Measurements from ENCODE around the gene ZNF442. TPM values are rescaled to one million over a fixed set of nuclear protein-coding genes. Genes with fewer than 3 reads are reported as not detected.

The ZNF442 gene
- total RNA-seq, 1 experiment from 2014 or later, result not detected

- RAD21 ChIA-PET (ENCODE audit: low non-redundant PET in 1 of 2, low total read pairs in 2 of 2, uncharacterized antibody in 2 of 2, unreplicated experiment in 2 of 2), result no interaction called here
- H3K27ac ChIP-seq (ENCODE audit: low read depth, low read length), result no peak overlapping the region
- no peaks in the 10 kb centered on the region for H3K79me2 ChIP-seq (ENCODE audit: insufficient read depth, low read length)
- no peaks in the 10 kb centered on the region for H3K9me2 ChIP-seq (ENCODE audit: insufficient read depth)
- no peak overlapping the region for H2AFZ ChIP-seq (ENCODE audit: low read depth, low read length, poor library complexity, severe bottlenecking)
- DNase-seq (ENCODE audit: low read depth, low spot score), result no peak
- no peaks in the 10 kb centered on the region for H4K20me1 ChIP-seq (ENCODE audit: insufficient read depth)
- H3K4me3 ChIP-seq (replicated peaks in 1 of 2; ENCODE audit: low read depth in 1 of 2, low read length in 2 of 2), result no peak overlapping the region
- TF ChIP-seq REST (IDR thresholded peaks at IDR 0.05; ENCODE audit: low read depth) (no peak), ZNF274 (IDR thresholded peaks at IDR 0.05; ENCODE audit: low read depth, low read length) (no peak), SRF (IDR thresholded peaks at IDR 0.05; ENCODE audit: low read depth) (no peak), ELF1 (IDR thresholded peaks at IDR 0.05; ENCODE audit: borderline replicate concordance, low read depth) (no peak), SIN3A (IDR thresholded peaks at IDR 0.05; ENCODE audit: low read depth) (no peak), FOSL1 (IDR thresholded peaks at IDR 0.05; ENCODE audit: low read depth) (no peak), EGR1 (IDR thresholded peaks at IDR 0.05; ENCODE audit: low read depth) (no peak), SP1 (IDR thresholded peaks at IDR 0.05; ENCODE audit: low read depth) (no peak), TCF7L2 (IDR thresholded peaks at IDR 0.05; ENCODE audit: borderline replicate concordance, extremely low read depth, insufficient read depth, insufficient read length) (no peak), ZBTB33 (IDR thresholded peaks at IDR 0.05; ENCODE audit: extremely low read depth, insufficient replicate concordance, low read length) (no peak), CBX3 (IDR thresholded peaks at IDR 0.05; ENCODE audit: low read depth) (no peak), CTCF (IDR thresholded peaks at IDR 0.05 in 2 of 3, conservative IDR thresholded peaks at IDR 0.05 in 1 of 3; ENCODE audit: borderline replicate concordance in 1 of 3, insufficient read depth in 1 of 3, low read depth in 2 of 3, low read length in 2 of 3) (no peak), POLR2AphosphoS5 (IDR thresholded peaks at IDR 0.05; ENCODE audit: low read depth, low read length) (no peak), RAD21 (IDR thresholded peaks at IDR 0.05; ENCODE audit: low read depth) (no peak), EZH2 (IDR thresholded peaks at IDR 0.05) (no peak), YY1 (IDR thresholded peaks at IDR 0.05; ENCODE audit: extremely low read depth, insufficient replicate concordance, low read depth, low read length) (no peak), MAX (IDR thresholded peaks at IDR 0.05) (no peak), CEBPB (IDR thresholded peaks at IDR 0.05; ENCODE audit: low read depth) (no peak), POLR2A (IDR thresholded peaks at IDR 0.05; ENCODE audit: borderline replicate concordance, extremely low read depth, insufficient read depth, insufficient read length) (no peak)
- CTCF ChIA-PET, result no interaction called here
- H3K9me3 ChIP-seq (ENCODE audit: control insufficient read depth in 1 of 2, insufficient read depth in 1 of 2, low read depth in 1 of 2, low read length in 2 of 2), result no peaks in the 10 kb centered on the region; a peak in 2 of 4 replicates
- no peak overlapping the region for H3K4me2 ChIP-seq (ENCODE audit: low read length)
- no peaks in the 10 kb centered on the region for H3K27me3 ChIP-seq (ENCODE audit: insufficient read depth, low read length)
- intact Hi-C loops (cut with micrococcal nuclease), result no loop called here
- ATAC-seq, result no peak
- POLR2A ChIA-PET, result no interaction called here
- H3K9ac ChIP-seq (ENCODE audit: low read length), result no peak overlapping the region
- BruUV-seq (replicated peaks), result no TSS peak
- no peaks in the 10 kb centered on the region for H3K4me1 ChIP-seq (ENCODE audit: control insufficient read depth in 1 of 2, insufficient read depth in 2 of 2, low read length in 2 of 2)
- H3K36me3 ChIP-seq (ENCODE audit: control insufficient read depth in 1 of 2, insufficient read depth in 2 of 2, low read length in 2 of 2), result no peaks in the 10 kb centered on the region
Measured at GRCh38 chr19:12330340-12330739, 35.1 kb downstream of the ZNF442 start.

All from HCT116 (cell line).